HCEC 1CT (cell line): Measurements from ENCODE around the gene MFNG.

Experiments
- DNase-seq: peaks from one replicate; pipeline ENCODE4 v3.0.0-alpha.2; 2017

Gene MFNG

GRCh38 chr22:37420686-37421467 is 65.3 kb downstream of the MFNG start:
- DNase-seq: no peak

GRCh38 chr22:37419969-37420685 is 66.1 kb downstream of the MFNG start:
- no peak for DNase-seq

GRCh38 chr22:37419370-37419968 is 66.7 kb downstream of the MFNG start:
- DNase-seq: no peak
